Ramos (cell line): ENCODE measurements around the gene CBX4.
"Not testable (repeated sequence)": the region's sequence is repeated elsewhere in the genome, so short reads cannot be mapped to it uniquely, and the experiment has no call there.

ENCODE experiments used
- in situ Hi-C: fragments of 300-500 bp; cut with MboI; formaldehyde crosslinking; loops from one replicate; pipeline ENCODE4 v1.14.3; 2022; ENCODE audit warnings: low sequenced_read_pairs; ENCODE audit not compliant: unreplicated experiment

Gene CBX4

GRCh38 chr17:79861413-79862216, 22.4 kb upstream of the CBX4 start:
- in situ Hi-C loops, result no loop called here

GRCh38 chr17:79859676-79860615, 20.7 kb upstream of the CBX4 start:
- in situ Hi-C loops, result no loop called here

GRCh38 chr17:79857095-79857494, 17.9 kb upstream of the CBX4 start:
- in situ Hi-C loops, result no loop called here

- in situ Hi-C loops, result no loop called here
Measured at GRCh38 chr17:79855331-79856124, 16.3 kb upstream of the CBX4 start.

- in situ Hi-C loops, result no loop called here
Measured at GRCh38 chr17:79854080-79855060, 15.1 kb upstream of the CBX4 start.

- in situ Hi-C loops, result not testable (repeated sequence)
Measured at GRCh38 chr17:79853168-79853567, 13.9 kb upstream of the CBX4 start.

GRCh38 chr17:79852748-79853147, 13.5 kb upstream of the CBX4 start:
- in situ Hi-C loops, result no loop called here

GRCh38 chr17:79851461-79851817, 12.2 kb upstream of the CBX4 start:
- in situ Hi-C loops, result no loop called here

- in situ Hi-C loops, result no loop called here
Measured at GRCh38 chr17:79850571-79851460, 11.6 kb upstream of the CBX4 start.

GRCh38 chr17:79849953-79850352, 10.7 kb upstream of the CBX4 start:
- in situ Hi-C loops, result no loop called here

- in situ Hi-C loops, result no loop called here
Measured at GRCh38 chr17:79848370-79848766, 9.1 kb upstream of the CBX4 start.

GRCh38 chr17:79847698-79848369, 8.6 kb upstream of the CBX4 start:
- in situ Hi-C loops, result no loop called here

- in situ Hi-C loops, result no loop called here
Measured at GRCh38 chr17:79845601-79845949, 6.3 kb upstream of the CBX4 start.

- in situ Hi-C loops, result no loop called here
Measured at GRCh38 chr17:79844869-79845600, 5.8 kb upstream of the CBX4 start.

GRCh38 chr17:79843816-79844800, 4.9 kb upstream of the CBX4 start:
- in situ Hi-C loops, result no loop called here

GRCh38 chr17:79843474-79843815, 4.2 kb upstream of the CBX4 start:
- in situ Hi-C loops, result no loop called here
